GM12864 (cell line): ENCODE data around the gene ANK2.
"Not testable (repeated sequence)": the region's sequence is repeated elsewhere in the genome, so short reads cannot be mapped to it uniquely, and the experiment has no call there.

Source experiments
- DNase-seq: peaks from one replicate; pipeline ENCODE4 v3.0.0-alpha.2; 2011; ENCODE audit warnings: low read depth
- H3K4me3 ChIP-seq: 2 replicates; pipeline ENCODE4 v1.5.1; 2011; ENCODE audit warnings: mild to moderate bottlenecking, low read depth, low read length, control low read depth
- CTCF ChIP-seq: IDR thresholded peaks from 2 replicates; pipeline ENCODE4 v1.5.1; 2011; ENCODE audit warnings: low read depth, mild to moderate bottlenecking, moderate library complexity, low read length, control low read depth, inconsistent platforms; ENCODE audit errors: missing control alignments

Gene ANK2

GRCh38 chr4:113057891-113058290, 8.4 kb downstream of the ANK2 start:
- TF ChIP-seq CTCF: no peak
- DNase-seq: no peak
- no peak overlapping the region for H3K4me3 ChIP-seq

GRCh38 chr4:113059449-113060182, 10.2 kb downstream of the ANK2 start:
- DNase-seq: no peak
- no peak overlapping the region for H3K4me3 ChIP-seq
- no peak for TF ChIP-seq CTCF

GRCh38 chr4:113060853-113061252, 11.4 kb downstream of the ANK2 start:
- DNase-seq: no peak
- TF ChIP-seq CTCF: no peak
- no peak overlapping the region for H3K4me3 ChIP-seq

GRCh38 chr4:113064244-113064643, 14.8 kb downstream of the ANK2 start:
- H3K4me3 ChIP-seq: no peak overlapping the region
- no peak for DNase-seq
- no peak for TF ChIP-seq CTCF

- TF ChIP-seq CTCF: no peak
- no peak overlapping the region for H3K4me3 ChIP-seq
- no peak for DNase-seq
Measured at GRCh38 chr4:113065629-113066028, 16.2 kb downstream of the ANK2 start.

- DNase-seq, H3K4me3 ChIP-seq: not testable (repeated sequence)
Measured at GRCh38 chr4:113068771-113069170, 19.3 kb downstream of the ANK2 start.

- H3K4me3 ChIP-seq: no peak overlapping the region
- DNase-seq: no peak
- no peak for TF ChIP-seq CTCF
Measured at GRCh38 chr4:113069212-113069892, 19.9 kb downstream of the ANK2 start.
